Uterus (tissue), 2 donors: ENCODE results near the gene CTNND2.

Experiments
- CTCF ChIP-seq, 4 experiments: fragments of 200-600 bp in 2 of 4; fragments of 450-650 bp in 2 of 4; sonication (generic) in 2 of 4; IDR thresholded peaks; one replicate each; pipeline ENCODE4 v1.5.1; 2016 to 2019; ENCODE audit warnings: antibody characterized with exemption in 4 of 4, mild to moderate bottlenecking in 2 of 4, moderate library complexity in 1 of 4
- POLR2A ChIP-seq, 2 donors: fragments of 450-650 bp; IDR thresholded peaks; one replicate each; pipeline ENCODE4 v1.6.1; 2016; ENCODE audit warnings: antibody characterized with exemption in 2 of 2, mild to moderate bottlenecking in 1 of 2, moderate library complexity in 1 of 2

GRCh38 chr5:10964806-10965205 is 939.4 kb downstream of the CTNND2 start:
- TF ChIP-seq CTCF (IDR thresholded peaks at IDR 0.05) (no peak), POLR2A (IDR thresholded peaks at IDR 0.05) (no peak)
